Measurements from ENCODE around the gene RGS14.

DNA sequence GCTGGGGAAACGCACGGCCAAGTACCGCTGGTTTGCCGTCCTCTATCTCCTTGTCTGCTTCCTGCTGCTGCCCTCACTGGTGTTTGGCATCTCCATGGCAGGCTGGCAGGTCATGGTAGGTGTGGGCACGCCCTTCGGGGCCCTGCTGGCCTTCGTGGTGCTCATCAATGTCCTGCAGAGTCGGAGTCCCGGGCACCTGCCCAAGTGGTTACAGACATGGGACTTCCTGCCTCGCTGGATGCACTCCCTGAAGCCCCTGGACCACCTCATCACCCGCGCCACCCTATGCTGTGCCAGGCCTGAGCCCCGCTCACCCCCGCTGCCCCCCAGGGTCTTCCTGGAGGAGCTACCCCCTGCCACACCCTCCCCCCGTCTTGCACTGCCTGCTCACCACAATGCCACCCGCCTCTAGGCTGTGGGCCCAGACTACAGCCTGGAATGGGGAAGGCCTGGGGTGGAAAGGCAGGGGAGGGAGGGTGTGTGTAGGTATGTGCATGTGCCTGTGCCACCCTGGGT lies 40.2 kb downstream of the RGS14 start:
- TF ChIP-seq CTCF (IDR thresholded peaks at IDR 0.05) (no peak), POLR2AphosphoS5 (IDR thresholded peaks at IDR 0.05) (no peak)
